ENCODE data around the gene PSMD9. TPM values are rescaled to one million over a fixed set of nuclear protein-coding genes. Genes with fewer than 3 reads are reported as not detected.

Gene PSMD9
- total RNA-seq, 2 experiments from 2014 or later = 62.3 to 70.6 TPM

DNA sequence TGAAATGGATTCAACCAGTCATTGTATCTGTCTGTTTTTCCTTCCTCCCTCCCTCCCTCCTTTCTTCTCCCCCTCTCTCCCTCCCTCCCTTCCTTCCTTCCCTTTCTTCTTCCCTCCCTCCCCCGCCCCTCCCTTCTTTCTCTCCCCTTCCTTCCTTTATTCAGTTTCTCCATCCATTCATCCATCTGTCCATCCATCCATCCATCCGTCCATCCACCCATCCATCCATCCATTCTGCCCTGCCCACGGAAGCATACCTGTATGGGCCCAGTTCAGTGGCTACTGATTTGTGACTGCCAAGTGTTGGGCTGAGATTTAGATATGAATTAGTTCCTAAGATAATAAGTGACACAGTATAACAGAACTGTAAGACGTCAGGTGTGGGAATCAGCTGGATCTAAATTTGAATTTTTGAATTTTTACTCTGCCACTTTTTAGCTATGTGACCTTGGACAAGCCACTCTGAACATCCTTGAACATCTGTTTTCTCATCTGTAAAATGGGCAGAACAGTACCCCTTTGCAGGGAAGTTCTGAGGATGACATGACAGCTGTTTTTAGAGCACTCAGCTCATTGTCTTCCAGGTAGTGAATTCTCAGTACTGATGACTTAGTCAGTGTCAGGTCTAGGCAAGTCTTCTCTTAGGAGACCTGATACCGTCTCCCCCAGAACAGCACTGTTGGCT is 72.7 kb downstream of the PSMD9 start:
- CTCF ChIA-PET = no interaction called here
- Mint-ChIP-seq H3K36me3 (ENCODE audit: low read depth) (no peaks in the 10 kb centered on the region), H3K27me3 (ENCODE audit: low read depth) (no peaks in the 10 kb centered on the region), H3K4me1 (ENCODE audit: low read depth) (no peaks in the 10 kb centered on the region), H3K27ac (no peak overlapping the region), H3K4me3 (no peak overlapping the region), H3K9me3 (ENCODE audit: insufficient read depth) (no peaks in the 10 kb centered on the region)
- ATAC-seq (no peak), DNase-seq (no peak)
- POLR2A ChIA-PET = interaction anchor here (0.5 kb wide), 1 partner anchor 29 kb away, joined by 3 read pairs; no protein-coding TSS in a partner anchor

DNA sequence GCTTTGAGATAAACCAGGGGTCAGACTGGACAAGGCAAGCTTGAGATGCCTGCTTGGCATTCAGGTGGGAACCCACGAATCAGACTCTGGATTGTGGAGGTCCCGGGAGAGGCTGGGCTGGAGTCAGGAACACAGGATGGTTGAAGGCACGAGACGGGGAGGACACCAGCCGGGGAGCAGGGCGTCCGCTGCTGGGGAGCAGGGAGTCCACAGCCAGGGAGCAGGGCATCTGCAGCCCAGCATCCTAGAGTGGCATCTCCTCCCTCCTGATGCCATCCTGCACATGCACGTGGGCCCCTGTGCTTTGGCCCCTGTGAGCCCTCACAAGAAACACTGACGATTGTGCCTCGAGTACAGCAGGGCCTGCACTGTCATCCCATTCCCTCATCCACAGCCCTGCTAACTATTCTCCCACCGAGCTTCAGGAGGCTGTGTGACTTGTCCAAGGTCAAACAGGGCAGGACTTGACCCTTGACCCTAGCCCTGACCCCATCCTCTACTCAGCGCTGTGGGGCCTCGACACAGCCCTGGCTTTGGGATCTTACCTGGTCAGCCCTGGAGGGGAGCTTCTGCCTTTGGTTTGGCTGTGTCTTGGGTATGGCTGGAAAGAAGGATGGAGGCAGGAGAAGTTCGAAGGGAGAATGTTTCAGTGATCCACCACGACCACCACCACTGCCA is 74.9 kb downstream of the PSMD9 start:
- DNase-seq = no peak
- no peak overlapping the region for H3K4me3 Mint-ChIP-seq
- ChIA-PET CTCF (no interaction called here), POLR2A (no interaction called here)
- no peaks in the 10 kb centered on the region for H3K4me1 Mint-ChIP-seq (ENCODE audit: low read depth)
- no peaks in the 10 kb centered on the region for H3K27me3 Mint-ChIP-seq (ENCODE audit: low read depth)
- H3K36me3 Mint-ChIP-seq (ENCODE audit: low read depth) = no peaks in the 10 kb centered on the region
- ATAC-seq = no peak
- H3K9me3 Mint-ChIP-seq (ENCODE audit: insufficient read depth) = no peaks in the 10 kb centered on the region
- no peak overlapping the region for H3K27ac Mint-ChIP-seq

DNA sequence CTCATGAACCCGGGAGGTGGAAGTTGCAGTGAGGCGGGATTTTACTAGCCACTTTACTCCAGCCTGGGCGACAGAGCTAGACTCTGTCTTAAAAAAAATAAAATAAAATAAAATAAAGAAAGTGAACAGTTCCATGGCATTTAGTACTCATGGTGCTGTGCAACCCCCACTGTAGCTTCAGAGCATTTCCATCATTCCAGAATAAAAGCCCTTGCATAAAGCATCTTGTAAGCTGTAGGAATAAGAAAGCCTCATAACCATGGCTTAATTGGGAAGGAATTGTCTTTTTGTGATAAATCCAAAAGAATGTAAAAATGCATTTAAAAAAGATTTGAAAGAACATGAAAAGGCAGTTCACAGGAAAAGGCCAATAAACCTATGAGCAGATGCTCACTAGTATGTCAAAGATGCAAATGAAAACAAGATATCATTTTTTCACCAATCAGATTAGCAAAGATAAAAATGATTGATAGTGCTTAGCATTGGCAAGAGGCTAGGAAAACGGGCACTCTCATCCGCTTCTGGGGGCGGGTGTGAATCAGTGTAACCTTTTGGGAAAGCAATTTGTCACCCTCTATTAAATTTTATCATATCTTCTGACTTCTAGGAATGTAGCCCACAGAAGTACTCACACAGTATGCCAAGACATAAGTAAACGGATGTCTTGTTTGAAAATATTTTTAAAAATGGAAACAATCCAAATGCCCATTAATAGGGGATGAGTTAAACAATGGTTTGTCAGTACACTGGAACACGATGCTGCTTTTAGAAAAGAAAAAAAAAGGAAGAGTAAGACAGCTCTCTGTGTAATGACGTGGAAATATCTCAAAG is 76.4 kb downstream of the PSMD9 start:
- ATAC-seq (no peak), DNase-seq (no peak)
- H3K27me3 Mint-ChIP-seq (ENCODE audit: low read depth) = no peaks in the 10 kb centered on the region
- no peak overlapping the region for H3K27ac Mint-ChIP-seq
- no peaks in the 10 kb centered on the region for H3K9me3 Mint-ChIP-seq (ENCODE audit: insufficient read depth)
- ChIA-PET CTCF (no interaction called here), POLR2A (no interaction called here)
- no peaks in the 10 kb centered on the region for H3K36me3 Mint-ChIP-seq (ENCODE audit: low read depth)
- H3K4me3 Mint-ChIP-seq = no peak overlapping the region
- peaks cover 3% of the 10 kb centered on the region for H3K4me1 Mint-ChIP-seq (ENCODE audit: low read depth)

DNA sequence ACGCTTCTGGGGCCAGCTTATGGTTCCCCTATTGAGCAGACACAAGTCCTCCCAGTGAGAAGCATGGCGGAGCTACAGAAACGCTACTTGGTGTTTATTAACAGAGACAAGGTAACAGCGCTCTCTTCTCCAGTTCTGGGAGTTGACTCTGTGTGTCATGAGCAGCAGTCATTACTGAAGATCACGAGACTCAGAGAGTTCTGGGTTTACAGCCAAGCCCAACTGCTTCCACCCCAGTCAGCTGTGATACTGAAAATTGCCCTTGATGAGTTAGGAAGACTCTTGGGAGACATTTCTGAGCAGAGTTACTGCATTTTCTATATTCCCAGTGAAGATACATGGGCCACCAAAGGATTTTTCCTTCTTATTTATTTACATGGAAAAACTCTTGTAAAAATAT is 78.4 kb downstream of the PSMD9 start:
- ChIA-PET POLR2A (no interaction called here), CTCF (interaction anchor here (0.9 kb wide), 1 partner anchor 171 kb away, joined by 3 read pairs; no protein-coding TSS in a partner anchor)
- no peaks in the 10 kb centered on the region for H3K9me3 Mint-ChIP-seq (ENCODE audit: insufficient read depth)
- DNase-seq (no peak), ATAC-seq (no peak)
- H3K4me1 Mint-ChIP-seq (ENCODE audit: low read depth) = peaks cover 3% of the 10 kb centered on the region
- H3K4me3 Mint-ChIP-seq = no peak overlapping the region
- no peaks in the 10 kb centered on the region for H3K27me3 Mint-ChIP-seq (ENCODE audit: low read depth)
- H3K36me3 Mint-ChIP-seq (ENCODE audit: low read depth) = no peaks in the 10 kb centered on the region
- no peak overlapping the region for H3K27ac Mint-ChIP-seq

Other genes starting within 250 kb of the PSMD9 start
- gene MORN3, start 219.1 kb upstream of the PSMD9 start, total RNA-seq = under 1 TPM; 0.26 to 0.37 TPM
- gene TMEM120B, start 176.0 kb upstream of the PSMD9 start, total RNA-seq = 1 to 10 TPM; 7.6 to 8.2 TPM
- 100 to 1,000 TPM; 145 to 154 TPM for gene RHOF, start 95.1 kb upstream of the PSMD9 start, total RNA-seq
- 10 to 100 TPM; 30.0 to 30.9 TPM for gene SETD1B, start 84.8 kb upstream of the PSMD9 start, total RNA-seq
- not detected for gene HPD, start 29.9 kb upstream of the PSMD9 start, total RNA-seq
- gene CFAP251, start 29.8 kb downstream of the PSMD9 start, total RNA-seq = under 1 TPM; 0.70 to 0.82 TPM
- 1 to 10 TPM; 6.2 to 8.1 TPM for gene BCL7A, start 133.1 kb downstream of the PSMD9 start, total RNA-seq
- 10 to 100 TPM; 38.8 to 42.7 TPM for gene MLXIP, start 190.0 kb downstream of the PSMD9 start, total RNA-seq

Measured in activated CD8-positive, alpha-beta T cell treated with anti-CD3 and anti-CD28 coated beads, Interleukin-2, amount 10 ng/mL, durations not matched to agents 7 days and 5 days (primary cell).